ENCODE data around the gene CSF2. TPM values are rescaled to one million over a fixed set of nuclear protein-coding genes. Genes with fewer than 3 reads are reported as not detected.

The CSF2 gene
- total RNA-seq, 1 donor from 2014 or later = 1,122 TPM

DNA sequence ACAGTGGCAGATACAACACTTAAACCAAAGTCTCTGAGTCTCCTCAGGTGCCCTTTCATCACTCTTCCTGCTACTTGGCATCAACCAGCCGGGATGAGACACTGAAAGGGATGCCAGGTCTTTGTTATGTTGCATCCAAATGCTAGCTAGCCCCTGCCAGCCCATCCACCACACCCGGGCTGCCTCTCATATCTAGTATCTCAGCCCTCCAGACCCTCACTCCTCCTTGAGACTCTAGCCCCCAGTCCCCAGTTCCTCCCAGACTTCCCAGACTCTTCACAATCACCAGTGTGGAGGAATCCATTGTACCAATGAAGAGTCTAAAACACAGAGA is 21.5 kb downstream of the CSF2 start:
- Mint-ChIP-seq H3K9me3 (peaks cover 14% of the 10 kb centered on the region), H3K36me3 (ENCODE audit: low read depth) (peaks cover 13% of the 10 kb centered on the region), H3K4me3 (no peak overlapping the region), H3K4me1 (peaks cover 54% of the 10 kb centered on the region), H3K27ac (peak overlapping the region; percentile 75), H3K27me3 (no peaks in the 10 kb centered on the region)
- no peak for DNase-seq
- intact Hi-C loops (cut with micrococcal nuclease) = no loop called here

DNA sequence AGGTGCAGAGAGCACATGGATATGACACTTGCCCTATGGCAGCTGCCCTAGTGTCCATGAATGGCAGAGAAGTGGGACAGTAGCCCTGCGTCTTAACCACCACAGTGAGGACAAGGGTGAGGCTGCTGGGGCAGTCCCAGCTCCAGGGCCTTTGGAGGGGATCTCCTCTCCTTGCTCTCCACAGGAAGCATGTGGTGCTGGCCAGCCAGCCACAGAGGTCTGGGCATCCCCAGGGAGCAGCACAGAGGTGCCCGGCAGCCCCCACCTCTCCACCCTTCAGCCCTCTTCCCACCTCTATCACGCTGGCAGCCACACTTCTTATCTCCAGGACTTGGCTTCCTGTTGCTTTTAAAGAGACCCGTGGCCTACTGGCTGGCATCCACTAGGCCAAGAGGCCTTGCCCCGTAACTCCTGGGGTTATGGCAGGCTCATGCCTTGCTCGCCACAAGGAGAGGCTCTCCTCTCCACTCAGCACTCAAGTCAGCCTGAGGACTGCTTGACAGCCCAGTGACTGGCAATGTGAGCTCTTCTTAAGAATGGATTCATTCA is 21.9 kb downstream of the CSF2 start:
- H3K36me3 Mint-ChIP-seq (ENCODE audit: low read depth) = peaks cover 11% of the 10 kb centered on the region
- H3K4me1 Mint-ChIP-seq = peaks cover 53% of the 10 kb centered on the region
- peak overlapping the region; percentile 75 for H3K27ac Mint-ChIP-seq
- peaks cover 12% of the 10 kb centered on the region for H3K9me3 Mint-ChIP-seq
- H3K27me3 Mint-ChIP-seq = no peaks in the 10 kb centered on the region
- intact Hi-C loops (cut with micrococcal nuclease) = no loop called here
- no peak overlapping the region for H3K4me3 Mint-ChIP-seq
- no peak for DNase-seq

DNA sequence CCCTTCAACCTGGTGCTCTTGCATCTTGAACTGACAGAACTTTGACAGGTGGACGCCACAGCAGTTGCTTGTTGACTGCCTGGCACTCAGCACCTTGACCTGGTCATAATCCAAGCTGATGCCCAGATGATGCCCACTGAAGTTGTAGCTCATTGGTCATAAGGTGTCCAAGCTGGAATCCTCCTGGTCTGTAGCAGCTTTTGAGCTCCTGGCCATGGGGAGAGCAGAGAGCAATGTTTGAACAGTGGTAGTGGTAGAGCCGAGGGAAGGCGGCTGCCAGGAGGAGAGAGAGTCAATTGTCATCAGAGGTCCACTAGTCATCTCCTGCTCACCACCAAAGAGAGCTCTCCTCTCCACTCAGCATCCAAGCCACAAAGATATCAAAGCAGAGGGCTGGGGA is 23.3 kb downstream of the CSF2 start:
- intact Hi-C loops (cut with micrococcal nuclease) = no loop called here
- peaks cover 7% of the 10 kb centered on the region for H3K9me3 Mint-ChIP-seq
- H3K4me1 Mint-ChIP-seq = peaks cover 61% of the 10 kb centered on the region
- peaks cover 9% of the 10 kb centered on the region for H3K36me3 Mint-ChIP-seq (ENCODE audit: low read depth)
- DNase-seq = no peak
- peak overlapping the region; percentile 75 for H3K27ac Mint-ChIP-seq
- no peaks in the 10 kb centered on the region for H3K27me3 Mint-ChIP-seq
- peak overlapping the region; percentile 8 for H3K4me3 Mint-ChIP-seq

DNA sequence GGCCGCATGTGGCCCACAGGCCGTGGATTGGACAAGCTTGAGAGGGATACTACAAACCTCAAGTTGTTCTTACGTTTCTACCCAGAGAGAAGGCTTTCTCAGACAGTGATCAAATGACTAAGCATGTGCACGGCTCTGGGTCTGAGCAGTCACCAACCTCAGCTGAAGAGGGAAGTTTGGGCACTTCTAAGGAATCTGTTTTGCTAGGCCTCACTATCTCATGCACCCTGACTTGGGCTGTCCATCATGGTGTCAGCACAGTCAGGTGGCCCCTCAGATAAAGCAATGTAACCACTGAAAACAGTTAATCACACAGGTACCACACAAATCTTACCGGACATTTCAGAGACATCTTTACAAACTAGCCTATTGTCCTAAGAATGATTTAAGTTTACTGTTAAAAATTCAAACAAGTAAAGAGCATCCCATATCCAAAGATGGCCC is 24.6 kb downstream of the CSF2 start:
- Mint-ChIP-seq H3K4me1 (peaks cover 72% of the 10 kb centered on the region), H3K9me3 (peaks cover 5% of the 10 kb centered on the region), H3K27me3 (no peaks in the 10 kb centered on the region), H3K27ac (peak overlapping the region; percentile 98), H3K4me3 (peak overlapping the region; percentile 12), H3K36me3 (ENCODE audit: low read depth) (peaks cover 9% of the 10 kb centered on the region)
- intact Hi-C loops (cut with micrococcal nuclease) = loop anchor here (1.0 to 2.0 kb wide), 2 partner anchors 15 to 79 kb away; no protein-coding TSS in a partner anchor
- DNase-seq = peak; percentile 72

GRCh38 chr5:132098621-132099020 is 25.0 kb downstream of the CSF2 start:
- intact Hi-C loops (cut with micrococcal nuclease) = loop anchor here (1.0 to 2.0 kb wide), 6 partner anchors 13 to 463 kb away; partner anchors contain the start of gene RAPGEF6
- Mint-ChIP-seq H3K27ac (peak overlapping the region; percentile 98), H3K9me3 (peaks cover 5% of the 10 kb centered on the region), H3K4me1 (peaks cover 74% of the 10 kb centered on the region), H3K36me3 (ENCODE audit: low read depth) (peaks cover 9% of the 10 kb centered on the region), H3K27me3 (no peaks in the 10 kb centered on the region), H3K4me3 (peak overlapping the region; percentile 66)
- no peak for DNase-seq

DNA sequence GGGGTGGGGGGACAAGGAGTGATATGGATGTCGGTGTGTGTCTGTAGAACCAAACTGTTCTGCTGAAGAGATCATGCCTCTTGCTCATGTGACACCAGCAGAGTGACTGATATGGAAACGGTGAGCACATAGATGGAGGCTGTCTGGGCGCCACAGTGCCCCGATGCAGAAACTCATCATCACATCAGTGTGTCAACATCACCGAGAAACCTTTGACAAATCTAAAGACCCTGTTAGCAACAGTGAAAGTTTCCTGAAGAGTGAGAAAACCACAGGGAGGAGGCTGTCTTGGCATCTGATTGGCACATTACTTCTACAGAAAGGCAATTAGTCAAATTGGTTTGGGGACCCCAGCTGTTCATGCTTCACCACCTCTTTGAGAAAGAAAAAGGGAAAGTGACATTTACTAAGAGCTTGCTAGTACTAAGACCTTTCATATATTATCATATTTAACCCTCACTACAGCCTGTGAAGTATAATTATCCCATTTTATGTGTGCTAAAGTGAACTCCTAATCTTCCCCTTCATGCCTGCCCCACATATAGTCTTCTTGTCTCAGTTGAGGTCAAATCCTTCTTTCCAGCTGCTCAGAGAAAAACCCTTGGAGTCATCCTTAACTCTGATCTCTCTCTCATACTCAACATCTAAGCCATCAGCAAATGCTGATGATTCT is 25.6 kb downstream of the CSF2 start:
- Mint-ChIP-seq H3K27me3 (no peaks in the 10 kb centered on the region), H3K4me1 (peaks cover 75% of the 10 kb centered on the region), H3K4me3 (peak overlapping the region; percentile 66), H3K36me3 (ENCODE audit: low read depth) (peaks cover 9% of the 10 kb centered on the region), H3K9me3 (peaks cover 5% of the 10 kb centered on the region), H3K27ac (peak overlapping the region; percentile 98)
- peak; percentile 84 for DNase-seq
- intact Hi-C loops (cut with micrococcal nuclease) = loop anchor here (1.0 to 2.0 kb wide), 5 partner anchors 12 to 464 kb away; partner anchors contain the start of gene RAPGEF6

- intact Hi-C loops (cut with micrococcal nuclease) = loop anchor here (1.0 to 10.0 kb wide), 9 partner anchors 11 to 845 kb away; partner anchors contain the start of gene RAPGEF6
- Mint-ChIP-seq H3K9me3 (peaks cover 5% of the 10 kb centered on the region), H3K4me3 (peak overlapping the region; percentile 66), H3K27ac (peak overlapping the region; percentile 98), H3K36me3 (ENCODE audit: low read depth) (peaks cover 15% of the 10 kb centered on the region), H3K27me3 (no peaks in the 10 kb centered on the region), H3K4me1 (peaks cover 80% of the 10 kb centered on the region)
- peak; percentile 61 for DNase-seq
These were observed 26.3 kb downstream of the CSF2 start for GRCh38 chr5:132099905-132100304.

DNA sequence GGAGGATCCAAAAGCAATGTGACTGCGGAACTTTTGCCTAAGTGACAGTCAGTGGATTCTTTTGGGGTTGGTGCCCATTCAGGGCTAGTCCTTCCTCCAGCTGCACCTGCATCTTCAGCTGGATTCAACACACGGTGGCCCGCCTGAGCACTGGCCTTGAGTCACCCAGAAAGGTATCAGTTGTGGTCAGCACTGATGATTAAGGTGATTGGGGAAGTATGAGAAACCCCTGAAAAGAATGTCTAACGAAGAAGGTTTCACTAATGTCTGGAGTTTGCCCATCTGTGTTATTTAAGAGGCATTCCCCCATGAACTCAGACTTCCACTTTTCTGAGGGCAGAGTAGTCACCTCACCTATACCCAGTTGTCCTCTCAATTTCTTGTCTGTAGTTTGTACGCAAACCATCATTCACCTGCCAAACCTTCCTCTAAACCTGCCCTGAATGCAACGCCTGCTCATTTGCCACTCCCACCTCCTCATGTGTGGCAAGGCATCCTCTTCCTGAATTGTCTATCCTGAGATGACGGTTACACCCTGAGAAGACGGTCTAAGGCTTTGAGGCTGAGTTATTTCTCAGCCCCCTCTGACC is 27.2 kb downstream of the CSF2 start:
- H3K4me3 Mint-ChIP-seq = peak overlapping the region; percentile 61
- peaks cover 20% of the 10 kb centered on the region for H3K36me3 Mint-ChIP-seq (ENCODE audit: low read depth)
- no peaks in the 10 kb centered on the region for H3K27me3 Mint-ChIP-seq
- peaks cover 80% of the 10 kb centered on the region for H3K4me1 Mint-ChIP-seq
- intact Hi-C loops (cut with micrococcal nuclease) = loop anchor here (5.0 to 10.0 kb wide), 4 partner anchors 324 to 846 kb away; no protein-coding TSS in a partner anchor
- H3K27ac Mint-ChIP-seq = peak overlapping the region; percentile 98
- H3K9me3 Mint-ChIP-seq = peaks cover 8% of the 10 kb centered on the region
- DNase-seq = peak; percentile 81

GRCh38 chr5:132101385-132101880 is 27.8 kb downstream of the CSF2 start:
- peaks cover 20% of the 10 kb centered on the region for H3K36me3 Mint-ChIP-seq (ENCODE audit: low read depth)
- peak overlapping the region; percentile 61 for H3K4me3 Mint-ChIP-seq
- peaks cover 8% of the 10 kb centered on the region for H3K9me3 Mint-ChIP-seq
- H3K27ac Mint-ChIP-seq = peak overlapping the region; percentile 98
- intact Hi-C loops (cut with micrococcal nuclease) = loop anchor here (5.0 to 10.0 kb wide), 4 partner anchors 323 to 847 kb away; no protein-coding TSS in a partner anchor
- DNase-seq = peak; percentile 55
- peaks cover 78% of the 10 kb centered on the region for H3K4me1 Mint-ChIP-seq
- H3K27me3 Mint-ChIP-seq = no peaks in the 10 kb centered on the region

- Mint-ChIP-seq H3K4me1 (peaks cover 73% of the 10 kb centered on the region), H3K36me3 (ENCODE audit: low read depth) (peaks cover 17% of the 10 kb centered on the region), H3K27ac (peak overlapping the region; percentile 98), H3K4me3 (peak overlapping the region; percentile 55), H3K27me3 (no peaks in the 10 kb centered on the region), H3K9me3 (peaks cover 3% of the 10 kb centered on the region)
- intact Hi-C loops (cut with micrococcal nuclease) = loop anchor here (1.0 to 10.0 kb wide), 6 partner anchors 19 to 847 kb away; no protein-coding TSS in a partner anchor
- peak; percentile 81 for DNase-seq
These were observed 28.6 kb downstream of the CSF2 start for GRCh38 chr5:132102101-132102701.

DNA sequence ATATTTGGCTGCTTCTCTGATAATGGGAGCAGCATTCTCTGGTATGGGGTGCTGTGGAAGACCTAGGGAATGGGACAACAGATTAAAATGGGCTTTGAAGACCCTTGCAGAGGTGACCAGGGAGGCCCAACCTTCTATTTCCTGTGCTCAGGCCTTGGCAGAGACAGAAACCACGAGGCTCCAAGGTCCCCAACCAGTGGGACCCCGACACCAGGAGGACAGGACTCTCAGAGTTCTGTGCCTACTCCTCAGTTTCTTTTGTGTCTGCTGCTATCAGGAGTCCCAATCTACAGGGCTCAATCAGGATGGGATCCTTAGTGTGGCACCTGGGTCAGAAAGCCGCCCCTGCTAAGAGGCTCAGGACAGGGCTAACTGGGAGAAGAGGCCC is 29.3 kb downstream of the CSF2 start:
- Mint-ChIP-seq H3K4me1 (peaks cover 74% of the 10 kb centered on the region), H3K27me3 (no peaks in the 10 kb centered on the region), H3K27ac (peak overlapping the region; percentile 98), H3K36me3 (ENCODE audit: low read depth) (peaks cover 19% of the 10 kb centered on the region), H3K9me3 (peaks cover 8% of the 10 kb centered on the region), H3K4me3 (peak overlapping the region; percentile 55)
- intact Hi-C loops (cut with micrococcal nuclease) = loop anchor here (1.0 to 10.0 kb wide), 8 partner anchors 8 to 848 kb away; no protein-coding TSS in a partner anchor
- no peak for DNase-seq

DNA sequence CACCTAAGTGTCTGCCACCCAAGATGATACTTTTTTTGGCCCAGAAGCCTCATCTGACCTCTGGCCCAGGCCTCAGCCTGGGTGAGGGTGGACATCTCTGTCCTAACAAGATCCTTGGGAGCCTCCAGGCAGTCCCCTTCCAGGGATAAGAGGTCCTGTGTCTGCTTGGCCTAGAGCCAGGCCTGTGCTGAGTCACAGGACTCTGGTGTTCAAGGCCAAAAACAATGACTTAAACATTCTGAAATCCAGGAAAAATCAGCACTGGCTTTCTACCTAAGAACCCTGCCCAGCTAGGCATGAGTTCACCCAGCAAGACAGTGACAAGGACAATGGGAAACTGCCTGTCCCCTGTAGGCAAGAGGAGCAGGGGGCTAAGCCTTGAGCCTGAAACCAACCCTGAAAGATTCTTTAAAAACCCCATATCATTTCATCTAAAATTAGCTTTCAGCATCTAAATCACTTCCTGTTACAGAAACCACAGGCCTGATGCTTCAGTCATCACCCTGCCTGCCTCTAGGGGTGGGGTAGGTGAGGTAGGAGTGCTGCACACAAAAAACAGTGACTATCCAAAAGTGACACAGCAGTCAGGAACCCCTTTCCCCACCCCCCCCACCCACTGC is 29.9 kb downstream of the CSF2 start:
- Mint-ChIP-seq H3K36me3 (ENCODE audit: low read depth) (peaks cover 21% of the 10 kb centered on the region), H3K9me3 (peaks cover 9% of the 10 kb centered on the region), H3K4me3 (peak overlapping the region; percentile 55), H3K27ac (peak overlapping the region; percentile 98), H3K4me1 (peaks cover 72% of the 10 kb centered on the region), H3K27me3 (no peaks in the 10 kb centered on the region)
- DNase-seq = peak; percentile 92
- intact Hi-C loops (cut with micrococcal nuclease) = loop anchor here (1.0 to 10.0 kb wide), 7 partner anchors 8 to 849 kb away; no protein-coding TSS in a partner anchor

DNA sequence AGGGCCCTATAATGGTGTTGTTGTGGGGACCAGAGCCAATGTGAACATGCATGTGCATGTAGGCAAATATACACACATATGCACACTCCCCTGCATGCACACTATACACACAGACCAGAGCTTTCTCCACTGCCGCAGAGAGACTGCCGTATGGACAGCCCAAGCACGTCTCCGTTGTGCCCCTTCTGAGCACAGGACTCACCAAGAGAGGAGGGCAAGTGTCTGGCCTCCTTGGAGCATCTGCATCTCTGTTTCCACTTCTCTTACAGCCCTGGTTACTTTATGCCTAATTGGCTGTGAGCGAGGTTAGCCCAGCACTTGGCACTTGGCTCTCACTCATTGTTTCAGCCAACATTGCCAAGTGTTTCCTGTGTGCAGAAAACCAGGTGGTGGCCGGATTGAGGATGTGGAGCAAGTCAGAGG is 30.4 kb downstream of the CSF2 start:
- Mint-ChIP-seq H3K27me3 (no peaks in the 10 kb centered on the region), H3K27ac (peak overlapping the region; percentile 98), H3K9me3 (peaks cover 9% of the 10 kb centered on the region), H3K4me1 (peaks cover 71% of the 10 kb centered on the region), H3K4me3 (peak overlapping the region; percentile 55), H3K36me3 (ENCODE audit: low read depth) (peaks cover 24% of the 10 kb centered on the region)
- DNase-seq = no peak
- intact Hi-C loops (cut with micrococcal nuclease) = loop anchor here (1.0 to 10.0 kb wide), 7 partner anchors 7 to 849 kb away; no protein-coding TSS in a partner anchor
